NCI-H128 (cell line): ENCODE measurements around the gene PRM1.
"Not testable (repeated sequence)": the region's sequence is repeated elsewhere in the genome, so short reads cannot be mapped to it uniquely, and the experiment has no call there.

Experiments used
- DNase-seq: peaks from one replicate; lab custom pipeline; 2025; ENCODE audit not compliant: unreplicated experiment; lab: John Stamatoyannopoulos, UW

Gene PRM1

DNA sequence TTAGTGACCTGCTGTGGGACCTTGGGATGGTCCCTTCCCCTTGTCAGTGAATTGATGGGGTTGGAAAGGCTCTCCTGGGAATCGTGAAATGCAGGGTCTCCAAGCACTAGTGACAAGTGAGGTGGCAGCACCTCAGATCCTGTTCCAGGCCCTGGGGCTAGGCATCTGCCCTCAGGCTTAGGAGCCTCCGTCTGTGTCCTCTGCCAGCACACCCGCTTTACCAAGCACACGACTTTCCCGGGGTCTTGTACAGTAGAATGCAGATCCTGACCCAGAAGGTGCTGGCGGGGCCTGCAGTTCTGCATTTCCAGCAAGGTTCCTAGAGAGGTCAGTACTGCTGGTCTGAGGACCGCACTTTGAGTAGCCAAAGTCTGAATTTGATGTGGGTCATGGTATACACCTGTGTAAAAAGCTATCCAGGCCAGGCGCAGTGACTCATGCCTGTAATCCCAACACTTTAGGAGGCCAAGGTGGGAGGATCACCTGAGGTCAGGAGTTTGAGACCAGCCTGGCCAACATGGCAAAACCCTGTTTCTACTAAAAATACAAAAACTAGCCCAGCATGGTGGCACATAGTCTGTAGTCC, 33.3 kb upstream of the PRM1 start:
- no peak for DNase-seq

DNA sequence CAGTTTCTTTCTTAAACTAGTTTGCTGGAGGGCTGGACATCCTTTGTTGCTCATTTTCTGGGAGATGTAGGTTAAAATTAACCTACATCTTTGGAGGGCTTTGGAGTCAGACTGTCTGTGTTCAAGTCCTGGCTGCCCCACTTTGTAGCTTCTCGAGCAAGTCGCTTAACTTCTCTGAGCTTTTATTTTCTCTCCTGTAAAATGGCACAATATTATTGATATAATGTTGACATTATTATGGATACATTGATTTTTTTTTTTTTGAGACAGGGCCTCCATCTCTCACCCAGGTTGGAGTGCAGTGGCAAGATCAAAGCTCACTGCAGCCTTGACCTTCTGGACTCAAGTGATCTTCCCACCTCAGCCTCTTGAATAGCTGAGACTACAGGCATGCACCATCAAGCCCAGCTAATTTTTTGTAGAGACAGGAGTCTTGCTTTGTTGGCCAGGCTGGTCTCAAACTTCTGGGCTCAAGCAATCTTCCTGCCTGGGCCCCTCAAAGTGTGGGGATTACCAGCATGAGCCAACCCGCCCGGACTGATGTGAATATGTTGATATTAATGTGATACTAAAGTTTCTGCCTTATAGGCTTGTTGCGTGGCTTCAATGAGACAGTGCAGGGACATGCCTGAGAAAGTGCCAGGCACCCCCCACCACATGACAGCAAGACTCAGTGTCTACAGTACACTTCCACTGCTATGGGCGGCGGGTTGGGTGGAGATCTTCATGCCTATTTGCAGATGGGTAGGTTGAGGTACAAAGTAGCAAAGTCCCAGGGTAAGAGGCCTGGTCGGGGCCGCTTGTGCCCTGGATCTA, 32.6 kb upstream of the PRM1 start:
- DNase-seq = no peak

DNA sequence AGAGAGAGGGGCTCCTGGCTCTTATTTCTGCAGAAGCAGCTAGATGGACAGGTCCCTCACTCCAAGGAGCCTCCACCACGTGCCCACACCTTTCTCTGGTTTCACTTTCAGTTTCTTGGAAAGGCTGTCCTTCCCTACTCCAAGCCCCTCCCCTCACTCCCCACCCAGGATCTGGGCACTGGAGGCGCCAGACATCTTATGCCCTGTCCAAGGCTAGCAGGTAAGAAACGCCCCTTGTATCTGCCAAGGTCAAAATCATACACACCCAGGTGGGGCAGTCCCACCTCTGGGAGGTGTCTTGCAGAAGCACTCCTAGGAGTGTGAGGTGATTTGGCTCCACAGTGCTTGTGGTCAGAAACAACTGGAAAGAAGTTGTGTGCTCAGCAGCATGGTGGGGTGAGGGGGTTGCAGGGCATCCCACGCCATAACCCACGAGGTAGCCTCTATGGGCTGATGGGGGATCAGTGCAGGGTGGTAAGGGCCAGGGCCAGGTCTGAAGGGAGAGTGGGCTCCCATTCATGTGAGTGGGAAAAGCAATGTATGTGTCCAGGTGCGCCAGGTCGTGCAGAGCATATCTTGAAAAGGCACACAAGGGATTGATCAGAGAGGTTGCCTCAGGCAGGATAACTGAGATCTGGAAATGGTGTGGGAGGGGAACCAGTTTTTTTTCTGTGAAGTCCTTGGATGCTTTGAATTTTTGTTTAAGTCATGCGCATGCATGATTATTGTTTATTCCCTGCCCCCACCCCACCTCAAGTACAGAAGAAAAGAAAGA, 31.8 kb upstream of the PRM1 start:
- DNase-seq = no peak

DNA sequence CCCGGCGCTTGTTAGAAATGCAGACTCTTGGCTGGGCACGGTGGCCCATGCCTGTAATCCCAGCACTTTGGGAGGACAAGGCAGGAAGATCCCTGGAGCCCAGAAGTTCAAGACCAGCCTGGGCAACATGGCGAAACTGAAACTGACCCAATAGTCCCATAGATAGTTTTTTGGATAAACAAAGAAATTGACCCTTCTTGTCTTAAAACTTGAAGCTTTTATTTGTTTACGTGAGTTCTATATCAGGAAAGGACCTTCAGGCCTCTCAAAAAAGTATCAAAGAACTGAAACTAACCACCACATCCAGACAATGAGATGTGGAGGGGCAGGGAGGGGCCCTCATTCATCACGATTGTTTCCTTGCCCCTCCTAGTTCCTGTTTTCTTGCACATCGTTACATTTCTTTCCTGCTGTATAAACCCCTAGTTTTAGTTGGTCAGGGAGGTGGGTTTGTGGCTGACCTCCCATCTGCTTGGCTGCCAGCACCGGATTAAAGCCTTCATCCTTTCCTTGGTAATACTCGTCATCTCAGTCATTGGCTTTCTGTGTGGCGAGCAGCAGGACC, 29.9 kb upstream of the PRM1 start:
- DNase-seq = no peak

DNA sequence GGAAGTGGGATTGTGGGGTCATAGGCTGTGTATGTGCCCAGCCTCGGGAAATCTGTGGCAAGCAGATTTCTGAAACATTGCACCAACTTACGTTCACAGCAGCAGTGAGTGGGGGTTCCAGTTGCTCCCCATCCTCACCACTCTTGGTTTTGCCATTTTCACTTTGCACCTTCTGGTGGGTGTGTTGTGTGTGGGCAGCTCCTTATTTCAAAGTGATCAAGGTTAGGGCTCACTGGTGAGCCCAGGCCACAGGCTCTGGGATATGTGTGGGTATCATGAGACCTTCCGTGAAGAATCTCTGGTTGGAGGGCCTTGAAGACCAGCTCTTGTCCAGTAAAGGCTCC, 29.5 kb upstream of the PRM1 start:
- DNase-seq = no peak

DNA sequence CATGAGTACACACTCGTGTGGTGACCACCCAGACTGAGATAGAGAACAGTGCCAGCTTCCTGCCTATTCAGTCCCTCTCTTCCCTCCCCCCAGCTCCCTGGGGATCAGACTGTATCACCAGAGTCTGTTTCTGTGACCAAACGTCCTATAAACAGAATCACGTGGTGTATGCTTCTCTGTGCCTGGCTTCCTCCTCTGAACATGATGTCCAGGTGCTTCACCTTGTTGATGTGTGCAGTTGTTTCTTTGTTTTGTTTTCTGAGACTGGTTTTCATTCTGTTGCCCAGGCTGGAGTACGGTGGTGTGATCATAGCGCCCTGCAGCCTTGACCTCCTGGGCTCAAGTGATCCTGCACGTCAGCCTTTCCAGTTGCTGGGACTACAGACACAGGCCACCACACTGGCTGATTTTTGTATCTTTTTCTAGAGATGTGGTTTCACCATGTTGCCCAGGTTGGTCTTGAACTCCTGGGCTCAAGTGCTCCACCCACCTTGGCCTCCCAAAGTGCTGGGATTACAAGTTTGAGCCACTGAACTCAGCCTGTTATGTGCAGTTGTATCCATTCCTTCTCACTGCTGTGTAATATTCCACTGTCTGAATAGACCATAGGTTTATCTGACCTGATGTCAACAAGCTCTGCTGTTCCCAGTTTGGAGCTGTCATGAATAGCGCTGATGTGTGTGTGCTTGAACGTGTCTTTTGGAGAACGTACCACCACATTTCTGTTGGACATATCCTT, 28.9 kb upstream of the PRM1 start:
- DNase-seq = no peak

DNA sequence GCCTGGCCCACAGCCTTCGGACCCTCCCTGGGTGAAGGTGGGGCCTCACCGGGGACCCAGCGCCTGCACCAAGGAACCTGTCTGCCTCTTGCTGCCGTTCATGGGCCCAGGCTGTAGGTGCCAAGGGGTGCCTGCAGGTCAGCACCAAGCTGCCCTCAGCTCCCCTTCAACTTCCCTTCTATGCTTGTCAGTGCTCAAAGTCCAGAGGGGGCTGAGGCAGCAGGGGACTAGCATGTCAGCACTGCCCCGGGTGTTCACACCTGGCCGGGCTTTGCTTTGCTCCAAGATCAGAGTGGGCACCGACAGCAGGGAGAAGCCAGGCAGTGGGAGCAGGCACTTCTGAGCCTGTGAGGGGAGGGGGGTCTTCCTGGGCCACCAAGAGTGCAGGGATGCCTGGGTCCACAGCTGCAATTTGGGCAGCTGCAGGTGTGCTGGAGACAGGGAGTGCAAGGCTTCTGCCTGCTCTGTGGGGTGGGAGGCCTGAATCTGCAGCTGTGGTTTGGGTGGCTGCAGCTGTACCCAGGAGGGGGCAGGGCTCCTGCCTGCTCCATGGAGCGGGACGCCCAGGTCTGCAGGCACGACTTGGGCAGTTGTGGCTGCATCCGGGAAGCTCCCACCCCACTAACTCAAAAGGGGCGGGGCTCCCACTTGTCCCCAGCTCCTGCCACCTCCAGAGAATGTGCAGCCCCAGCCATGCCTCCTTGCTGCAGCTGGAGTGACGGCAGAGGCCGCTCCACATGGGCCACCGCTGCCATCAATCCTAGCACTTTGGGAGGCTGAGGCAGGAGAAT, 27.6 kb upstream of the PRM1 start:
- no peak for DNase-seq

DNA sequence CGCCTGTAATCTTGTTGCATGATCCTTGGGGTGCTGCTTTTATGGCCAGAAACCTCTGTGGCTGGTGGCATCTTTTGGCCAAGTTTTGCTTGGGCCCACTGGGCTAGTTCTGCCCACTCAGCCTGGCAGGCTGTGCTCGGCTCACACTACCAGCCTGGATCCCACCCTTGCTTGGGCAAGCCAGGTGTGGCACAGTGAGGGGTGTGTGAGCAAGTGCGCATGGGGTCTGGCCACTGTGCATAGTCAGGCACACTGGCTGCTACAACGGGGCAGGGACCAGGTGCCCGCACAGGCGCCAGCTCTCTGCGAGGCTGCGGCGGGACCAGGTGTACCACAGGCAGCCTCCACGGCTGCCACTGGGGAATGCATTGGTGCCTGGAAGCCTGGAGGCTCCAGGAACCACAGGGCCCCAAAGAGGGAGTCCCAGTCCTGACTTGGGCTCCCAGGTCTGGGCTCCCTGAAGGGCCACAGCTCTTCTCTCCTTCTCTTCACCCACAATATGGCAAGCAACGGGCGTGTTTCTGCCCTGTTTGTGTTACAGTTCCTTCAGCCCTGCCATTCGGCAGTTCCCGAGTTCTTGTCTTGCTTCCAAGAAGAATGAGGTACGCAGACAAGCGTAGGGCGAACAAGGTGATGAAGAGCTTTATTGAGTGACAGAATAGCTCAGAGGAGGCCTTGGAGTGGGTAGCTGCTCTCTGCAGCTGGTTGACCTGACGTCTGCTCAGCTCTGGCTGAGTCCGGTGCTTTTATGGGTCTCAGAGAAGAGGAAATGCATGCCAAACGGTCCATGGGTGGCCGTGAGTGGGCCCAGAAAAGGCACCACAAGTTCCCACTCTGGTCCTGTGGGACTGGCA, 26.7 kb upstream of the PRM1 start:
- no peak for DNase-seq

DNA sequence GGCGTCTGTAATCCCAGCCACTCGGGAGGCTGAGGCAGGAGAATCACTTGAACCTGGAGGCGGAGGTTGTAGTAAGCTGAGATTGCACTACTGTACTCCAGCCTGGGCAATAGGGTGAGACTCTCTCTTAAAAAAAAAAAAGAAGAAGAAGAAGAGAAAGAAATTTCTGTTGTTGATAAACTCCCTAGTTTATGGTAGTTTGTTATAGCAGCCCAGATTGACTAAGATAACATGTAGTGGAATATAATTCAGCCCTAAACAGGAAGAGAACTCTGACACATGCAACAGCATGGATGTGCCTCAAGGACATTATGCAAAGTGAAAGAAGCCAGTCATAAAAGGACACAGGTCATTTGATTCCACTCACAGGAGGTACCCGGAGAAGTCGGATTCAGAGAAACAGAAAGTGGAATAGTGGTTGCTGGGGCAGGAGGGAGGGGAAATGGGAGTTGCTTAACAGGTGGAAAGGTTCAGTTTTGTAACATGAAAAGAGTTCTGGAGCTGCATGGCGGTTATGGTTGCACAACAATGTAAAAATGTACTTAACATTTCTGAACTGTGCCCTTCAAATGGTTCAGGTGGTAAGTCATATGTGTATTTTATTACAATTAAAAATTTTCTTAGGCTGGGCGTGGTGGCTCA, 26.0 kb upstream of the PRM1 start:
- no peak for DNase-seq

DNA sequence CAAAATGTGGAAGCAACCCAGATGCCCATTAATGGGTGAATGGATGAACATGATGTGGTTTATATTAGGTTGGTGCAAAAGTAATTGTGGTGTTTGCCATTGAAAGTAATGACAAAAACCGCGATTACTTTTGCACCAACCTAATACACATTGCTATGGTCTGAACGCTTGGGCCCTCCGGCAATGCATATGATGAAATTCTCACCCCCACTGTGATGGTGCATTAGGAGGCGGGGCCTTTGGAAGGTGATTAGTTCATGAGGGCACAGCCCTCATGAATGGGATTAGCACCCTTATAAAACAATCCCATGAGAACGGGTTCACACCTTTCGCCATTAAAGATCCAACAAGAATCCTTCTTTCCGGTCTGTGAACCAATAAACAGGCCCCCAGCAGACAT, 25.3 kb upstream of the PRM1 start:
- no peak for DNase-seq

DNA sequence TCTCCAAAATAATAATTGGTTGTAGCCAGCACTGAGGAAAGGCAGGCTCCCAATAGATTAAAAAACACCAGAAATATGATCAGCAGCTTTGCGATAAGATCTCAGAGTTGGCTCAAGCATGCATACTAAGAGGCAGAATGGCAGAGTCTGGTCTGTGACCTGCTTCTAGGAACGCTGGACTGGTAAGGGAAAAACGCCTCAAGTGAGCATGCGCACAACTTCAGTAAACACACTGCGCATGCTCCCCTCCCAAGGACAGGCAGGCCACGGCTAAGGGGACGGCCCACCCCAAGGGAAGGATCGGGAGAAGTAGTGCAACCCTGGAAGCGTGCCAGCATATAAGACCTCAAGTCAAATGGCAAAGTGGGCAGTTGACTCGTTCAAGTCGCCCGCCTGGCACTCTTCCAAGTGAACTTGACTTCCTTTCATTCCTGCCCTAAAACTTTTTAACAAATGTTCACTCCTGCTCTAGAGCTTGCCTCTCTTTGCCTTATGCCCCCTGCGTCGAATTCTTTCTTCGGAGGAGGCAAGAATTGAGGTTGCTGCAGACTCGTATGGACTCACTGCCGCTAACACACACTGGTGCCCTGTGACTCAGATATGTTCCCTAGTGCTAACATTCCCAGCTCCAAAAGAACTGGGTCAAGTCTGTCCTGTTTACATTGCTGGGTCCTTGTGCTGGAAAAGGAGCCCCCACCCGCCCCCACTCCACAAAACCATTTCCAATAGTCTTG, 22.4 kb upstream of the PRM1 start:
- DNase-seq = no peak

DNA sequence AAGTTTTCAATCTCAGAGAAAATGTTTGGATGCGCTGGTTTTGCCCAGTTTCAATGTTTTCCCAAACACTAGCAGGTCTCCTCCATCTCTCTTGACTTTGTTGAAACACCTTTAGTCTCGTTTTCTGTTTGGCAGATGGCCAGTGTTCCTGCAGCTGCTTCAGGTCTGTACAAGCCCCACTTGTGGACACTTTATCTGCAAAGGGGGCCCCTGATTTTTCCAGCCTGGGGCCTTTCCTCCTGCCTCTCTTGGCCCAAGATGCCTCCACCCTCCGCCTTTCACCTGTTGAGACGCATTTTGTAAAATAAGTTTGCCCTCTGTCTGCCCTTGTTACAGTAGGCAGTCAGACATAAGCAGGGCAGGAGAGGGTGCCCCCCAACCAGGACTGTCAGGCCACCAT, 21.8 kb upstream of the PRM1 start:
- peak; percentile 35 for DNase-seq

DNA sequence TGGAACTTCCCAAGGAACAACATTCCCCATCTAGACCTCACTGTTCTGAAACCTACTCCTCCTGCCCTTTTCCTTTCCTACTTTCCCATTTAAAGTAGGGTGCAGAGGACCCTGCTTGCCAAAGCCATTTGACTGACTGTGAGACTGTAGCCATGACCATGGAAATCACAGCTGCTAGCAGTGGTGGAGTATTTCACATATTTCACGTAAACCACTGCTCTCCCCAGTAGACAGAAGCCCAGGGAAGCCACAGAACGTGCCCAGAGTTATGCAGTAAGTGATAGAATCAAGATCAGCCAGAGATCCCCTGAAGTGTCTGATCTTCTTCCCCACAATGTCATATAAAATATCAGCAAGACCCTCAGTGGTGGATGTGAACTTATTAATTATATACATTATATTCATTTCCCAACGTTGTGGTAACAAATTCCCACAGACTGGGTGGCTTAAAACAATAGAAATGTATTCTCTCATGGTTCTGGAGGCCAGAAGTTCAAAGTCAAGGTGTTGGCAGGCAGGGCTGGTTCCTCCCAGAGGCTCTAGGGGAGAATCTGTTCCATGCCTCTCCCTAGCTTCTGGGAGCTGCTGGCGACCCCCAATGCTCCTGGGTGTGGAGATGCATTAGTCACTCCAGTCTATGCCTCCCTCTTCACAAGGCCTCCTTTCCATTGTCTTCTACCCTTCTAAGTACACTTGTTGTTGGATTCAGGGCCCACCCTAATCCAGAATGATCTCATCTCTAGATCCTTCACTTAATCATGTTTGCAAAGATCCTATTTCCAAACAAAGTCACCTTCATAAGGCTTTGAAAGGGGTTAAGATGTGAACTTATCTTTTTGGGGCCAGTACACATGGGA, 20.7 kb upstream of the PRM1 start:
- DNase-seq = no peak

DNA sequence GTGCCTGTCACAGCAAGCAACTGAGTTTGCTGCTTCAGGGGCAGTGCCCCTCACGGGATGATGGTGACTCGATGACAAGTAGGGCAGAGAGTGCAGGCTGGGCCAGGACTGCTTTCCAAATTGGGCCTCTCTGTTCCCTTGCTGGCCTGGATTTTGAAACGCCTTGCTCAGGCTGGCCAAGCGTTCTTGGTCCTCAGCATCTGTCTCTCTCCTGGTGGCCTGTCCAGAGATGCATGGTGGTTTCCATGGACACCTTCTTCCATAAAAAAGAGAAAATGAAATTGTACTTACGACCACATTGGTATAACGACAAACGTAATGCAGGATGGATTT, 19.4 kb upstream of the PRM1 start:
- DNase-seq = no peak

DNA sequence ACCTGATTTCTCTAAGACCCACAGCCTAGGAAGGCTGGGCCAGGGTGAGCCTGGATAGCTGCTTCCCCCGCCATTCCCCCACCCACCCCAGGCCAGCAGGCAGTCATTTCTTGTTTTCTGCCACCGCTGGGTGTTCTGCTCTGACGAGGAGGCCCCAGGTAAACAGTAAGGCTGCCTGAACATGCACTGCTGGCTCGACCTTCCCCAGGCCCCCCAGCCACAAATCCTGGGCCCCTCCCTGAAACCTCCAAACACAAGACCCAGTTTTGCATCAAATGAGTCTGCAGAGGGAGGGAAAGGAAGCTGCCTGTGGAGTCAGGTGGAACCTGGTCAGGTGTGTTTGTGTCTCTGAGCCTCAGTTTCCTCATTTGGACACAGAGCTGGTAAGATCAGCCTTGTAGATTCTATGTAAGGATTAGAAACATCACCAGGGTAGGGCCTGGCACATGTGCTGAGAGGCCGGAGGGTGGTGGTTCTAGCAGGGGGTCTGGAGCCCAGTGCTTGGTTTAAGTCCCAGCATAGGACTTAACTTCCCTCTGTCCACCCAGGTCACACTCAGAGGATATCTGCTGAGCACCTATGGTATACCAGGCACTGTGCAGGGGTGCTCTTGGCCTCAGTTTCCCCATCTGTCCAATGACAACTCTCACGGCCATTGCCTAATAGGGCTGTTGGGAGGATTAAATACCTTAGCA, 18.9 kb upstream of the PRM1 start:
- DNase-seq = no peak

DNA sequence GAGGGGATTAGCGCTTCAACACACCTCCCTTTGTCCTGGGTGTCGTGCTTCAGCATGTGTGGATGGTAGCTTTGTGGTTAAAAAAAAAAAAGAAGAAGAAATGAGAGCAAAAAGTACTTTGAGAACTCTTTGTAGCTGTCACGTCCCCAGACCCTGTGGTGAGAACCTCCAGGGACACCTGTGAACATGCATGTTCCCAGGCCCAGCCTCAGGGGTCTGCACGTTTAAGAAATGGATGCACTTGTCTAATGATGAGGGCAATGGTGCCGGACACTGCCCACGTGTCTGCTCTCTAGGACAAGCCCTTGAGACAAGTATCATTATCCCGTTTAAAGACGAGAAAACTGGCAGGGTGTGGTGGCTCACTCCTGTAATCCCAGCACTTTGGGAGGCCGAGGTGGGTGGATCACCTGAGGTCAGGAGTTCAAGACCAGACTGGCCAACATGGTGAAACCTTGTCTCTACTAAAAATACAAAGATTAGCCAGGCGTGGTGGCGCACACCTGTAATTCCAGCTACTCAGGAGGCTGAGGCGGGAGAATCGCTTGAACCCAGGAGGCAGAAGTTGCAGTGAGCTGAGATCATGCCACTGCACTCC, 17.9 kb upstream of the PRM1 start:
- DNase-seq = not testable (repeated sequence)
